ENCODE results near the gene SNAI1. TPM values are rescaled to one million over a fixed set of nuclear protein-coding genes. Genes with fewer than 3 reads are reported as not detected.

SNAI1 gene
- under 1 TPM; 0.25 to 0.34 TPM for total RNA-seq

DNA sequence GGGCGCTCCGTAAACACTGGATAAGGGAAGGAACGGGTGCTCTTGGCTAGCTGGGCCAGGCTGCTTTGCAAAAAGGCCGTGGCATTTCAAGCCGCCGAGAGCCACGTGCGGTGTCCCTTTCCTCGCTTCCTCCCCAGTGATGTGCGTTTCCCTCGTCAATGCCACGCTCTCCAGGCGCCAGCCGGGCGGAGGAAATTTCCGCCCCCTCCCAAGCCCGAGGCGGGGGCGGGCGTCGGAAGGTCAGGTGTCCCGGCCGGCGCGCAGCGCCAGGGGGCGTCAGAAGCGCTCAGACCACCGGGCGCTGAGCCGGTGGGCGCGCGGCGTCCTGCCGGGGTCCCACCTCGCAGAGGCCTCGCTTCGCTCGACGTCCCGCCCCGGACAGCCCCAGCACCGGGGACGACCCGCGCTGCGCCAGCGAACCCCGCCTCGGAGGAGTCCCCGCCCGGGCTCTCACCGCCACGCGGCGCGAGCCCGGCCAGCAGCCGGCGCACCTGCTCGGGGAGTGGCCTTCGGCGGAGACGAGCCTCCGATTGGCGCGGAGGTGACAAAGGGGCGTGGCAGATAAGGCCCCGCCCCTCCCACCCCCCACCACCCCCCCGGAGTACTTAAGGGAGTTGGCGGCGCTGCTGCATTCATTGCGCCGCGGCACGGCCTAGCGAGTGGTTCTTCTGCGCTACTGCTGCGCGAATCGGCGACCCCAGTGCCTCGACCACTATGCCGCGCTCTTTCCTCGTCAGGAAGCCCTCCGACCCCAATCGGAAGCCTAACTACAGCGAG, at the start of gene SNAI1:
TSS of gene SNAI1 (plus strand) at position 635 of the 777 bp plus-strand sequence. CDS start at position 715, 80 bp downstream.
- POLR2A ChIA-PET: interaction anchor here (0.6 kb wide), 1 partner anchor 127 kb away, joined by 3 read pairs; no protein-coding TSS in a partner anchor
- peak; percentile 91 for ATAC-seq
- peaks cover 7% of the 10 kb centered on the region for H3K27me3 Mint-ChIP-seq
- H3K4me1 Mint-ChIP-seq: peaks cover 15% of the 10 kb centered on the region
- CTCF ChIA-PET: interaction anchor here (0.7 to 10.6 kb wide), 3 partner anchors 18 to 196 kb away, joined by 3 to 224 read pairs (median 4); no protein-coding TSS in a partner anchor
- H3K9me3 Mint-ChIP-seq (ENCODE audit: low read depth): no peaks in the 10 kb centered on the region
- peak; percentile 89 for DNase-seq
- intact Hi-C loops (cut with DNase I, micrococcal nuclease): loop anchor here (1.0 to 10.0 kb wide), 5 partner anchors 46 to 482 kb away; partner anchors contain the start of genes PEDS1 (in 1 of the 2) and RNF114 (in 1 of the 2)
- peak within 1 kb of the TSS; percentile 52 for H3K4me3 Mint-ChIP-seq
- peak within 1 kb of the TSS; percentile 26 for H3K27ac Mint-ChIP-seq
- H3K36me3 Mint-ChIP-seq (ENCODE audit: low read depth): no peaks in the 10 kb centered on the region

DNA sequence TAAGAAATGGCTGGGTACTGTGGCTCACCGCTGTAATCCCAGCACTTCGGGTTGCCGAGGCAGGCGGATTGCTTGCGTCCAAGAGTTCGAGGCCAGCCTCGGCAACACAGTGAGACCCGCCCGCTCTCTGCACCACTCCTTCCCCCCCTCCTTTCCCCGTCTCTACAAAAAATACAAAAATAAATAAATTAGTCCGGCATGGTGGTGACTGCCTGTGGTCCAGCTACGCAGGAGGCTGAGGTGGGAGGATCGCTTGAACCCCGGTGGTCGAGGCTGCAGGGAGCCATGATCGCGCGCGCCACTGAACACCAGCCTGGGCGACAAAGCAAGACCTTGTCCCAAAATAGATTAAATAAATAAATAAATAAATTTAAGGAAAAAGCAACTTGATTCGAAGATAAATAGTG, 47.0 kb upstream of the SNAI1 start:
- peaks cover 13% of the 10 kb centered on the region for H3K36me3 Mint-ChIP-seq (ENCODE audit: low read depth)
- intact Hi-C loops (cut with DNase I, micrococcal nuclease): loop anchor here (1.0 to 10.0 kb wide), 6 partner anchors 16 to 771 kb away; partner anchors contain the start of genes B4GALT5 (in 1 of the 2), PEDS1 (in 1 of the 2), SNAI1 (in 1 of the 2) and SPATA2 (in 1 of the 2)
- DNase-seq (no peak), ATAC-seq (no peak)
- H3K9me3 Mint-ChIP-seq (ENCODE audit: low read depth): no peaks in the 10 kb centered on the region
- H3K4me3 Mint-ChIP-seq: peak overlapping the region; percentile 85
- POLR2A ChIA-PET: no interaction called here
- H3K4me1 Mint-ChIP-seq: peaks cover 35% of the 10 kb centered on the region
- peak overlapping the region; percentile 55 for H3K27ac Mint-ChIP-seq
- peaks cover under 1% of the 10 kb centered on the region for H3K27me3 Mint-ChIP-seq
- CTCF ChIA-PET: interaction anchor here (0.6 to 1.3 kb wide), 12 partner anchors 8 to 1560 kb away, joined by 3 to 7 read pairs (median 4); partner anchors contain the start of gene SPATA2

DNA sequence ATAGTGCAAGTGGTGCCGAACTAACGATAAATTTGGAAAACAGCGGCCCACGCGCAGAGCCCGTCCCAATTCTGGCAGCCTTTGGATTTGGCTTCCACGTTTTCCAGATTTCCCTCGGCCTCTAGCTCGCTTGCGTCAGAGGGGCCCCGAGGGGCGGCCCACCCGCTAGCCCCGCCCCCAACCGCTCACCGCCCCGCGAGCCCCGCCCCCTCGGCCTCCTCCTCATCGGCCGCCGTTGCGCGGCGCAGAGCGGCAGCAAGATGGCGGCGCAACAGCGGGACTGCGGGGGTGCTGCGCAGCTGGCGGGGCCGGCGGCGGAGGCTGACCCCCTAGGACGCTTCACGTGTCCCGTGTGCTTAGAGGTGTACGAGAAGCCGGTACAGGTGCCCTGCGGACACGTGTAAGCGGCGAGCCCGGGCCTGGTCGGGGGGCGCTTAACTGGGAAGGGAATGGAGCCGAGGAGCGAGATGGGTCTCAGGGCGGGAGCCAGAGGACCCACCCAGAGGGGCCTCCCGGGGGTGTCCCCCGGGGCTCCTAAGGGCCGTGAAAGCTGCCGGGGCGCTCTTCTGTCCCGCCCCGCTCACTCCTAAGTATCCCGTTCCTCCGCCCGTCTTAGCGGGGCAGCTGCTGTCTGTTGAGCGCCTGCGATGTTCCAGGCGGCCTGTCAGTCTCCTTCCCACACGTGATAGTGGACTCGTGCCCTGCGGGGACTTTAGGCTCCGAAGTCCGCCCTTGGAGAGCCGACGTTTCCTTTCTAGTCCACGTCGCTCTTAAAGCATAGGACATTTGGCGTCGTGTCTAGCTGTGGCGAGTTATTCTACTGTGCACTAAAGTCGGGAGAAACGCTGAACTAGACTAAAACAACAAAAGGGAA, 46.4 kb upstream of the SNAI1 start, which contains the start of gene RNF114:
TSS of gene RNF114 (plus strand) at position 245 of the 874 bp plus-strand sequence. CDS start at position 261, 16 bp downstream.
- POLR2A ChIA-PET: interaction anchor here (0.7 kb wide), 1 partner anchor 21 kb away, joined by 5 read pairs; the partner anchor contains the start of gene SPATA2
- ATAC-seq: peak; percentile 93
- intact Hi-C loops (cut with DNase I, micrococcal nuclease): loop anchor here (1.0 to 10.0 kb wide), 6 partner anchors 15 to 772 kb away; partner anchors contain the start of genes B4GALT5 (in 1 of the 2), PEDS1 (in 1 of the 2), SNAI1 (in 1 of the 2) and SPATA2 (in 1 of the 2)

DNA sequence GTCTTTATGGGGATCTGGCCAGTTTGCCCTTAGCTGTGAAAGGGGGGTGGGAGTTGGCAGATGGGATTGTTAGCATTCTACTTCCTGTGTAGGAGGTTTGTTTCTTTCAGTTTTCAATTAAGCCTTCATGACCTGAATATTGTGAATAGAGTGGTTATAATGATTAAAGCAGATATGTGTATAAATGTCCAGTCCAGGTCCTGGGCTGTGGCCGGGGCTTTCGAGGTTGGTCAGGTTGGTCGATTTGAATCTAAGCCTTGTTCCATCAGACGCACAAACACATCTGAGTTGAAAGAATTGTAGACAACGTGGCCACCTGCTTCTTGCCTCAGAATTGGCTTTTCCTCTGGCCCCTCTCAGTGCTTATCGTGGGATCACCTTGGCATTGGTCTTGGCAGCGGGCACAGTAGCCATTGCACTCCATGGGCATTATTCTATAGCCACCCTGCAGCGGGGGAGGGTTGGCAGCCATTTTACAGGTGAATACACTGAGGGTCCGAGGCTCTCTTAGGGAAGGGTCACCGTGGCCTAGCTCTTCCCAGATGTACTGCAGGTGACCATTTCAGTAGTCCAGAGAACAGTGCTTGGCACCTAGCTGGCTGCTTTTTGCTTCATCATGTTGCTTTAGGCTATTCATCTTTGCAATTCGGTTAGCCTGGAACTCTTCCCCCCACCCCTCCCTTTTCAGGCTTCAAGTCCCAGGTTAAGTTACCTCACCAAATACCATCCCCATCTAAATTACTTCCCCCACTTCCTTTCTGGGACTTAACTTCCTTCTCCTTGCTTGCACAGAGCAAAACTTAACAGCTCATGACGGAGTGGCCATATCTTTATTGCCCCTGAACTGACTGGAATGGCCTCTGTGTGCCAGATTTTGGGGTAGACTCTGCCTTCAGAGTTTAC, 45.5 kb upstream of the SNAI1 start:
- POLR2A ChIA-PET: interaction anchor here (1.6 kb wide), 1 partner anchor 21 kb away, joined by 4 read pairs; no protein-coding TSS in a partner anchor
- Mint-ChIP-seq H3K27me3 (no peaks in the 10 kb centered on the region), H3K4me3 (peak overlapping the region; percentile 85), H3K4me1 (peaks cover 45% of the 10 kb centered on the region), H3K36me3 (ENCODE audit: low read depth) (peaks cover 26% of the 10 kb centered on the region), H3K9me3 (ENCODE audit: low read depth) (no peaks in the 10 kb centered on the region), H3K27ac (peak overlapping the region; percentile 85)
- DNase-seq (no peak), ATAC-seq (peak; percentile 15)
- CTCF ChIA-PET: interaction anchor here (1.1 to 2.2 kb wide), 7 partner anchors 8 to 416 kb away, joined by 3 to 8 read pairs (median 4); no protein-coding TSS in a partner anchor
- intact Hi-C loops (cut with DNase I, micrococcal nuclease): loop anchor here in 1 of 2 experiments (10.0 kb wide), 1 partner anchor 772 kb away; no protein-coding TSS in a partner anchor

More for the DNA sequence above, 46.4 kb upstream of the SNAI1 start, which contains the start of gene RNF114:
- Mint-ChIP-seq H3K9me3 (ENCODE audit: low read depth) (no peaks in the 10 kb centered on the region), H3K4me3 (peak within 1 kb of the TSS; percentile 85), H3K4me1 (peaks cover 41% of the 10 kb centered on the region), H3K27me3 (no peaks in the 10 kb centered on the region), H3K27ac (peak within 1 kb of the TSS; percentile 85), H3K36me3 (ENCODE audit: low read depth) (peaks cover 19% of the 10 kb centered on the region)
- CTCF ChIA-PET: interaction anchor here (0.6 to 2.1 kb wide), 10 partner anchors 8 to 415 kb away, joined by 3 to 8 read pairs (median 4); partner anchors contain the start of gene SPATA2
- DNase-seq: peak; percentile 96

DNA sequence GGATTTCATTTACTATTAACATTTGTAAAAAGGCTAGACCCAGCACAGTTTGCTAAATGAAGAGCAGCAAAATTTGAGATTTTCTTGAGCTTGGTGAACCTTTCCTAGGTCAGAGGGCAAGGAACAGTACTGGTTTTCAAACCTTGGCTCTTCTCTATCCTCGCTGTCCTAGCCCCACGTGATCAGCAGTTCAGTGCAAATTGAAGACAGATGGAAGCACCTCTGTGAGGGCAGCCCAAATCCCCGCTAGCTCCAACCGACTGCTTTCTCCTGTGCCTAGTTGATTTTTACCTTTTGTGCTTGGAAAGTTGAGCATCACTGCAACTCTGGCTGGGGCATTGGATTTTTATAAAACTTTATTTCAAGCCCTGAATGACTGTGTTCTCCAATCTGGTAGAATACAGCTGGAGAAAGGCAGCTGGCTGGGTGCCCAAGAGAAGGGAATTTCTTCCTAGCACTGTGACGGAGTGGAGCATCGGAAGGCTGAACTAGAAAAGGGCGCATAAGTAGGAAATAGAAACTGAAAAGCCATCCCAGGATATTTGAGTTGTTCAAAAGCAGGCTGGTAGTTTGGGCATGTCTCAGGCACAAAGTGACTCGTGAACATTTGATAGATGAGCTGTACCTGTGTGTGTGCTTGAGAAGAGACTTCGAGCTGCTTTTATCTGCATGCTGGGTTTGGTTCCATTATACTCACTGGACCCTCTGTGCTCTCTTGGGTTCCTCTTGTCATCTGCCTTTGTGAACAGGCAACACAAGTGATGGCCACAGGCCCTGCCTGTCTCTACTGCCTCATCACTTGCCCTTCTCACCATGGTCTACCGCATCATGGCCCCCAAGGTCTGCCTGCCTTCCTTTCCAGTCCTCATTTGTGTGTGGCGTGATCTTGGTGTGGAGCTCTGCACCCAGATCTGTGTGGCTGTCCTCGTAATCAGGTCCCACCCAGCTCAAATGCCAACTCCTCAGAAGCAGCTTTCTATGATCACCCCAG, 44.3 kb upstream of the SNAI1 start:
- POLR2A ChIA-PET: interaction anchor here (0.7 to 1.6 kb wide), 2 partner anchors 22 to 176 kb away, joined by 3 to 4 read pairs; no protein-coding TSS in a partner anchor
- ATAC-seq (no peak), DNase-seq (no peak)
- Mint-ChIP-seq H3K4me3 (peak overlapping the region; percentile 85), H3K27ac (peak overlapping the region; percentile 22), H3K27me3 (no peaks in the 10 kb centered on the region), H3K36me3 (ENCODE audit: low read depth) (peaks cover 31% of the 10 kb centered on the region), H3K9me3 (ENCODE audit: low read depth) (no peaks in the 10 kb centered on the region), H3K4me1 (peaks cover 50% of the 10 kb centered on the region)
- intact Hi-C loops (cut with DNase I, micrococcal nuclease): loop anchor here in 1 of 2 experiments (10.0 kb wide), 1 partner anchor 774 kb away; no protein-coding TSS in a partner anchor
- CTCF ChIA-PET: interaction anchor here (0.6 to 2.2 kb wide), 8 partner anchors 11 to 294 kb away, joined by 3 to 8 read pairs (median 4); no protein-coding TSS in a partner anchor

DNA sequence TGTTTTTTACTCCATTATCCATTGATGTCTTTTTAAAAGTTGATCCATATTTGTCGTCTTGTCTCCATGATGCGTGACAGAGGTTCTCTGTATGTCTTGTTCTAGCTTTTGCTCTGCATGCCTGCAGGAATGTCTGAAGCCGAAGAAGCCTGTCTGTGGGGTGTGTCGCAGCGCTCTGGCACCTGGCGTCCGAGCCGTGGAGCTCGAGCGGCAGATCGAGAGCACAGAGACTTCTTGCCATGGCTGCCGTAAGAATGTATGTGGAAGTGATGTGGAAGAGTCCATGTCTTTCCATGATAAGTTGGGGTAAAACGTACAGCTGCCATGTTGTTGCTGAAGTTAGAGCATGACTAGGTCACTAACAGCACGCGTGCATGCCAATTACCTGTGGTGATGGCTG, 41.3 kb upstream of the SNAI1 start:
- ATAC-seq (no peak), DNase-seq (no peak)
- H3K36me3 Mint-ChIP-seq (ENCODE audit: low read depth): peaks cover 49% of the 10 kb centered on the region
- POLR2A ChIA-PET: interaction anchor here (0.6 to 0.7 kb wide), 2 partner anchors 20 to 303 kb away, joined by 3 to 8 read pairs; no protein-coding TSS in a partner anchor
- H3K4me3 Mint-ChIP-seq: no peak overlapping the region
- no peaks in the 10 kb centered on the region for H3K27me3 Mint-ChIP-seq
- H3K4me1 Mint-ChIP-seq: peaks cover 45% of the 10 kb centered on the region
- CTCF ChIA-PET: interaction anchor here (0.5 to 0.6 kb wide), 2 partner anchors 162 to 407 kb away, joined by 3 read pairs; no protein-coding TSS in a partner anchor
- H3K27ac Mint-ChIP-seq: no peak overlapping the region
- intact Hi-C loops (cut with DNase I, micrococcal nuclease): no loop called here
- H3K9me3 Mint-ChIP-seq (ENCODE audit: low read depth): no peaks in the 10 kb centered on the region

DNA sequence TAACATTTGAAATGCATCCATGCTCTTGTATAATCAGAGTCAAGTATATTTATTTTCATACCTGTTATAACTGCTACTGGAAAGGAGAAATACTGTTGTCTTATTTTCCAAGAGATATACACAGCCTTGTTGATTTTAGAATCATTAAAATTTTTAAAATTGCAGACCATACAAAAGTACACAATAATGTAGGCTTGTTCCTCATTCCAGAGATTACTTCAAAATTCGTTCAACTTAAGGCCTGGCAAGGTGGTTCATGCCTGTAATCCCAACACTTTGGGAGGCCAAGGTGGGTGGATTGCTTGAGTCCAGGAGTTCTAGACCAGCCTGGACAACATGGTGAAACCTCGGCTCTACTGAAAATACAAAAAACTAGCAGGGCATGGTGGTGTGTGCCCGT, 40.5 kb upstream of the SNAI1 start:
- no peak overlapping the region for H3K27ac Mint-ChIP-seq
- no peak overlapping the region for H3K4me3 Mint-ChIP-seq
- CTCF ChIA-PET: no interaction called here
- H3K27me3 Mint-ChIP-seq: no peaks in the 10 kb centered on the region
- no peaks in the 10 kb centered on the region for H3K9me3 Mint-ChIP-seq (ENCODE audit: low read depth)
- ATAC-seq (no peak), DNase-seq (no peak)
- POLR2A ChIA-PET: no interaction called here
- intact Hi-C loops (cut with DNase I, micrococcal nuclease): no loop called here
- H3K4me1 Mint-ChIP-seq: peaks cover 45% of the 10 kb centered on the region
- peaks cover 54% of the 10 kb centered on the region for H3K36me3 Mint-ChIP-seq (ENCODE audit: low read depth)

DNA sequence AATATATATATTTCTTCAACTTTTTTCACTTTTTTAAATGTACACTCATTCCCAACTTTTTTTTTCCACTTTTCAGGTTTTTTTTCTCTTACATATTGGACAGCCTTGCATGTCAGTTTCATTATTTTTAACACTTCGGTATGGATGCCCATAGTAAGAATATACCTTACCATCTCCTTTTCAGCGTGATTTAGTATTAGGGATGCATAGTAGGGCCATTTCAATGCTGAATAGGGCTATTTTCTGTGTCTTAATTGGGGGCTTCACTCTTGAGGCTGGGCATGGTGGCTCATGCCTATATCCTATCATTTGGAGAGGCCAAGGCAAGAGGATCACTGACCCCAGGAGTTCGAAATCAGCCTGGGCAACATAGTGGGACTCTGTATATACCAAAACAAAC, 39.8 kb upstream of the SNAI1 start:
- DNase-seq (no peak), ATAC-seq (no peak)
- intact Hi-C loops (cut with DNase I, micrococcal nuclease): no loop called here
- no peaks in the 10 kb centered on the region for H3K27me3 Mint-ChIP-seq
- H3K27ac Mint-ChIP-seq: no peak overlapping the region
- H3K36me3 Mint-ChIP-seq (ENCODE audit: low read depth): peaks cover 58% of the 10 kb centered on the region
- H3K4me1 Mint-ChIP-seq: peaks cover 39% of the 10 kb centered on the region
- H3K4me3 Mint-ChIP-seq: no peak overlapping the region
- no peaks in the 10 kb centered on the region for H3K9me3 Mint-ChIP-seq (ENCODE audit: low read depth)
- ChIA-PET POLR2A (no interaction called here), CTCF (interaction anchor here (1.8 kb wide), 1 partner anchor 129 kb away, joined by 7 read pairs; no protein-coding TSS in a partner anchor)

DNA sequence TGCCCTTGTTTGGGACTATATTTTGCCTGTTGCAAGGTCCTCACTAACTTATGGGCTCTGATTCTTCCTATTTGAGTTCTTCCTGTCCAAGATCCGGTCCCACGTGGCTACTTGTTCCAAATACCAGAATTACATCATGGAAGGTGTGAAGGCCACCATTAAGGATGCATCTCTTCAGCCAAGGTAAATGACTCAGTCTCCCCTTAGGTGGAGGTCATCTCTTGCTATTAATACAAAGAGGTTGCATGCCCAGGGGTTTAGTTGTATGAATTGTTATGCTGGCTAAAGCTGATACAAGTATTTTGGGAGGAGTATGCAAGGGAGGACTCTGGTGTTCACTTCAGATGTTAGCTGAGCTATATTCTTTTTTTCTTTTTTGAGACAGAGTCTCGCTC, 37.5 kb upstream of the SNAI1 start:
- ChIA-PET CTCF (interaction anchor here (0.7 to 1.6 kb wide), 5 partner anchors 8 to 141 kb away, joined by 3 to 6 read pairs (median 3); partner anchors contain the start of gene RNF114), POLR2A (no interaction called here)
- ATAC-seq (no peak), DNase-seq (no peak)
- no peak overlapping the region for H3K4me3 Mint-ChIP-seq
- no peaks in the 10 kb centered on the region for H3K27me3 Mint-ChIP-seq
- intact Hi-C loops (cut with DNase I, micrococcal nuclease): no loop called here
- no peaks in the 10 kb centered on the region for H3K9me3 Mint-ChIP-seq (ENCODE audit: low read depth)
- H3K36me3 Mint-ChIP-seq (ENCODE audit: low read depth): peaks cover 62% of the 10 kb centered on the region
- H3K4me1 Mint-ChIP-seq: peaks cover 24% of the 10 kb centered on the region
- no peak overlapping the region for H3K27ac Mint-ChIP-seq
